GM10248 (cell line): ENCODE results near the gene CPSF2.

Experiments used
- CTCF ChIA-PET: fragments of 300-600 bp; sonication (Branson Sonifier 250); formaldehyde crosslinking; extraction: SDS; loops from one replicate; lab custom pipeline; 2021; ENCODE audit warnings: antibody characterized with exemption; lab: Yijun Ruan, JAX
- POLR2A ChIA-PET: fragments of 350-650 bp; sonication (Branson Sonifier 250); formaldehyde crosslinking; extraction: SDS; loops from one replicate; lab custom pipeline; 2020; ENCODE audit warnings: antibody characterized with exemption; lab: Yijun Ruan, JAX
- DNase-seq: peaks from one replicate; pipeline ENCODE4 v3.0.0; 2012; ENCODE audit errors: extremely low spot score
- CTCF ChIP-seq: IDR thresholded peaks from 2 replicates; pipeline ENCODE4 v1.5.1; 2012; ENCODE audit warnings: mild to moderate bottlenecking, low read depth; ENCODE audit errors: extremely low read depth, missing control alignments, control extremely low read depth

Gene CPSF2

GRCh38 chr14:92215579-92215978 lies 93.8 kb downstream of the CPSF2 start:
- ChIA-PET CTCF (no interaction called here), POLR2A (no interaction called here)
- no peak for DNase-seq
- TF ChIP-seq CTCF, result no peak

GRCh38 chr14:92217936-92218335 lies 96.2 kb downstream of the CPSF2 start:
- no peak for TF ChIP-seq CTCF
- CTCF ChIA-PET, result no interaction called here
- POLR2A ChIA-PET, result no interaction called here
- no peak for DNase-seq
